Colonic mucosa (tissue), 4 donors: ENCODE data around the gene KLF14. TPM values are rescaled to one million over a fixed set of nuclear protein-coding genes. Genes with fewer than 3 reads are reported as not detected.

ENCODE experiments used
- DNase-seq: peaks from one replicate; pipeline ENCODE4 v3.0.0-alpha.2; 2020
- H3K27ac ChIP-seq: fragments of 200-600 bp; one replicate; pipeline ENCODE4 v1.8.0; 2021
- H3K27me3 ChIP-seq: fragments of 200-600 bp; one replicate; pipeline ENCODE4 v1.8.0; 2021
- H3K36me3 ChIP-seq: fragments of 200-600 bp; one replicate; pipeline ENCODE4 v1.8.0; 2021
- H3K4me1 ChIP-seq: fragments of 200-600 bp; one replicate; pipeline ENCODE4 v1.8.0; 2021; ENCODE audit warnings: mild to moderate bottlenecking
- H3K4me3 ChIP-seq: fragments of 200-600 bp; one replicate; pipeline ENCODE4 v1.8.0; 2021
- H3K9ac ChIP-seq, 2 donors: one replicate each; pipeline ENCODE4 v1.7.0; 2013; ENCODE audit warnings: control low read depth in 2 of 2, low read depth in 2 of 2, low read length in 2 of 2
- H3K9me3 ChIP-seq: fragments of 200-600 bp; one replicate; pipeline ENCODE4 v1.8.0; 2021
- CTCF ChIP-seq: fragments of 200-600 bp; IDR thresholded peaks from one replicate; pipeline ENCODE4 v1.8.0; 2022; ENCODE audit warnings: antibody characterized with exemption, mild to moderate bottlenecking
- intact Hi-C: fragments of 100-400 bp; cut with DNase I; formaldehyde crosslinking; loops from one replicate; pipeline ENCODE4 v1.14.1; 2022
- total RNA-seq, 2 donors: library from RNA; stranded (reverse); fragmentation: NEBNext Ultra II Directional in 1 of 2; extraction: Animal tissue kit (Norgen Biotek cat#: 25700) in 1 of 2; gene quantifications; one replicate each; pipeline ENCODE4 v1.2.1, GENCODE V29; 2021
- donor health status: healthy.
- donor health status: DM: no; HTN: no; CAD: no.
- donor health status: DM: no; HTN: no; CAD: no.

The KLF14 gene
- total RNA-seq, 2 donors from 2014 or later = not detected

- no peak for TF ChIP-seq CTCF
- no peak overlapping the region for H3K27ac ChIP-seq
- DNase-seq = no peak
- H3K9ac ChIP-seq = no peak overlapping the region
- no peaks in the 10 kb centered on the region for H3K4me1 ChIP-seq
- H3K27me3 ChIP-seq = no peaks in the 10 kb centered on the region
- H3K9me3 ChIP-seq = no peaks in the 10 kb centered on the region
- H3K4me3 ChIP-seq = no peak overlapping the region
- H3K36me3 ChIP-seq = no peaks in the 10 kb centered on the region
- intact Hi-C loops = no loop called here
Observed at GRCh38 chr7:130723784-130724183, 10.2 kb downstream of the KLF14 start.

DNA sequence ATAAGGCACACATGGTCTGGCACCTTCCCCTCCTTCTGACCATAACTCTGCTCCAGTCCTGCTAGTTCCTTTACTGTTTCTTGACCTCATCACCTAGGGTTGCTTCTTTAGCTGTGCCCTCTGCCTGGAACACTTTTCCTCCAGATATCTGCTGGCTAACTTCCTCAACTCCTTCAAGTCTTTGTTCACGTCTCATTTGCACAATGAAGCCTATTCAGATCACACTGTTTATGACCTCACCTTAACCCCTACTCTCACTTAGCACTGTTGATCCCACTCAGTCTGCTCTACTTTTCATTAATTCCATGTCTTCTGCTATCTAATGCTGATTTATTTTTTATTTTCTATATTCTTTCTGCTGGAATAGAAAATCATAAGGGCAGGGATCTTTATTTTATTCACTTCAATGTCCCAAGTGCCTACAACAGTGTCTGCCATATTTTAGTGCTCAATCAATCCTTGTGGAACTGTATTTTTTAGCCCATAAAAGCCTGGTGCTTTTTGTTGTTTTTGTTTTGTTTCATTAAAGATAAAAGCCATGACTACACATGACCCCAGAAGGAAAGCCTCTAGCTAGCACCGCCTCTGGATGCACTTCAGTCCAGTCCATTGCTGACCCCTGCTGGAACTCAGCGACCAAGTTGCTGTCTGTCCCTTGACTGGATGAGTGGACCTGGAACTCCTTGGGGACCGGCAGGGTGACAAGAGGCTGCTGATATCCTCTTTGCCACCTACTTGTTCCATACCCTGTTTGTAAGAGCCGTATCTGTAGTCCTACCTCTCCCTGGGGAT is 12.3 kb downstream of the KLF14 start:
- Histone ChIP-seq H3K27ac (no peak overlapping the region), H3K4me3 (no peak overlapping the region), H3K36me3 (no peaks in the 10 kb centered on the region), H3K9ac (no peak overlapping the region), H3K9me3 (no peaks in the 10 kb centered on the region), H3K27me3 (no peaks in the 10 kb centered on the region), H3K4me1 (no peaks in the 10 kb centered on the region)
- TF ChIP-seq CTCF = peak; percentile 28
- intact Hi-C loops = no loop called here
- DNase-seq = peak; percentile 39

GRCh38 chr7:130719541-130719940 is 14.5 kb downstream of the KLF14 start:
- intact Hi-C loops = no loop called here
- no peak overlapping the region for H3K27ac ChIP-seq
- no peak for TF ChIP-seq CTCF
- H3K4me1 ChIP-seq = no peaks in the 10 kb centered on the region
- H3K4me3 ChIP-seq = no peak overlapping the region
- DNase-seq = no peak
- no peak overlapping the region for H3K9ac ChIP-seq
- no peaks in the 10 kb centered on the region for H3K36me3 ChIP-seq
- no peaks in the 10 kb centered on the region for H3K9me3 ChIP-seq
- H3K27me3 ChIP-seq = no peaks in the 10 kb centered on the region

GRCh38 chr7:130712416-130712815 is 21.6 kb downstream of the KLF14 start:
- no peaks in the 10 kb centered on the region for H3K36me3 ChIP-seq
- H3K4me1 ChIP-seq = no peaks in the 10 kb centered on the region
- no peaks in the 10 kb centered on the region for H3K9me3 ChIP-seq
- no peak overlapping the region for H3K4me3 ChIP-seq
- intact Hi-C loops = no loop called here
- H3K27me3 ChIP-seq = no peaks in the 10 kb centered on the region
- no peak overlapping the region for H3K27ac ChIP-seq
- no peak for DNase-seq
- H3K9ac ChIP-seq = no peak overlapping the region
- no peak for TF ChIP-seq CTCF

DNA sequence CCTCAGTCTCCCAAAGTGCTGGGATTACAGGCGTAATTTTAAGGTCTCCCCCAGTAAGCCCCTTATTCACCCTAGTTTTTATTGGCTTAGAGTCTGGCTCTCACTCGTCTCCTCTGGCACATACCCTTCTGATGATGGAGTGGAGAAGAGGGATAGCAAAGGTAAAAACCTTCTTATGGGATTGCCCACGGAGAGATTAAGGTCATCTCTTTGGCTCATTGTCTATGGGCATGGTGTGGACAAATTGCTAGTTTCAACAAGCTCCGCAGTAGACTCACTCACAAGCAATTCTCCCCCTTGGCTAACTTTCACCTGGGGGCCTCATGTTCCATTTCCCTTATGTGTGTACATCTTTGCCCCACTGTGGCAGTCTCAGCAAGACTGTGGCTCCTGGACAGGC is 25.2 kb downstream of the KLF14 start:
- Histone ChIP-seq H3K4me1 (no peaks in the 10 kb centered on the region), H3K4me3 (no peak overlapping the region), H3K27ac (no peak overlapping the region), H3K36me3 (no peaks in the 10 kb centered on the region), H3K27me3 (no peaks in the 10 kb centered on the region), H3K9me3 (no peaks in the 10 kb centered on the region), H3K9ac (no peak overlapping the region)
- intact Hi-C loops = no loop called here
- TF ChIP-seq CTCF = no peak
- DNase-seq = no peak
